NT2/D1 (cell line): Measurements from ENCODE around the gene PLEKHH1.

Experiments used
- SUZ12 ChIP-seq: IDR thresholded peaks from 2 replicates; pipeline ENCODE4 v1.6.1; 2011; ENCODE audit not compliant: insufficient read length, insufficient read depth; ENCODE audit errors: extremely low read depth
- YY1 ChIP-seq: IDR thresholded peaks from 2 replicates; pipeline ENCODE4 v1.6.1; 2011; ENCODE audit not compliant: insufficient read length, insufficient read depth

DNA sequence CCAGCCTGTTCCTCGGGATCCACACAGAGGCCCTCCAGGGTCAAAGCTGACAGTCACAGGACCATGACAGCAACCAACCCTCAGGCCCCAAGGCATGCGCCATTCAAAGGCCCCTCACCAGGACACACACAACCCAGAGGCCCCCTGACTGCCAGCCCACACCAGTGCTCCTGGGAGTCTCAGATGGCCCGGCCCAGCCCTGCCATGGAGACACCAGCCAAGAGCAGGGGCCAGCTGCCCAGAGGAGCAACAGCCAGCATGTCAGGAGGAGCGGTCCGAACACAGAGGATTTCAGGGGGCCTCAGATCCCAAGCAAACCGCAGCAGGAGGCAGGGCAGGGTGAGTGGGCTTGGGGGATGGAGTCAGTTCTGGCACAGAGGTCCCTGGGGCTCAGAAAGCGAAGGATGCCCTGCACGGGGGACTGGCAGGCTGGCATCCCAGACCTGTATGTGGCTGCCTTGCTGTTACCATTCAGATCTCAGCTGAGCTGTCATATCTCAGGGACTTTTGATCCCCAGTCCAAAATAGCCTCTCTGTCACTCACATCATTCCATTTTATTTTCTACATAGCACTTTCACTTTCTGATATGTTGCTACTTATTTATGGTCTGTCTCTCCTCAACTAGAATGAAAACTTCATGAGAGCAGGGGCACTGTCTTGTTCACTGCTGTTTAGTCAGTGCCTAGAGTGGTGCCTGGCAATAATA is 49.4 kb upstream of the PLEKHH1 start:
- TF ChIP-seq YY1 (no peak), SUZ12 (no peak)
